GM19351 (cell line): ENCODE measurements around the gene GSTT2B.
"Not testable (repeated sequence)": the region's sequence is repeated elsewhere in the genome, so short reads cannot be mapped to it uniquely, and the experiment has no call there.

Experiments used
- ATAC-seq: cut with Tn5 transposase; IDR thresholded peaks from one replicate; pipeline ENCODE4 v1.9.1; 2021; ENCODE audit warnings: mild to moderate bottlenecking, moderate library complexity; ENCODE audit not compliant: unreplicated experiment

The GSTT2B gene

DNA sequence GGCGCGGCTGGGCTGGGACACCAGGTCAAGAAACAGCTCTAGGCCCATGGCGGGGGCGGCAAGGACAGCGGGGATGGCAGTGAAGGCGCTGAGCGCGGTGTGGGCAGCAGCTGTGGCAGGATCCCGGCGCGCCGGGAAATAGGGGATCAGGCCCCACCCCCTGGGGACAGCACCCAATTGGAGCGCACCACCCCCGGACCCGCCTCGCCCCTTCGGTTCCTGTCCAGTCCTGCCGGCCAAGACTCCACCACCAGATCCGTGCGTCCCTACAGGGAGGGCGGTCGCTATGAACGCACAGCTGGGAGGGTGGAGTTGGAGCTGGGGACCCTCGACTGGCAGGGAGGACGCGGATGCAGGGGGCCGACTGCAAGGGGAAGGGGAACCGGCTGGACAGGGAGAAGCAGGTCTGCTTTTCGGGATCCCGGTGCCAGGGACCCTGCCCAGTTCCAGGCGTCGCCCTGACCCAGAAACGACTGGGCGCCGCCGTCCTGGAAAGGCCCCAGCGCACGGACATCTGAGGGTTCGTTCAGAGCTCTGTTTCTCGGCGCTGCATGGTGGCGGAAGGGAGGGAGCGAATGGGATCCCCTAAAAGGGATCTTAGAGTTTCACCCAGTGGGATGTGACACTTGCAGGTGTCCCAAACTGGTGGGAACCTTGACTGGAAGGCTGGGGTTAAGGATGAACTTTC, at the start of gene GSTT2B:
GSTT2B (minus strand) TSS at position 112 of the 688 bp plus-strand sequence; CDS start at position 48, 64 bp downstream.
- ATAC-seq, result not testable (repeated sequence)

- no peak for ATAC-seq
Observed at GRCh38 chr22:24010018-24010391, 49.0 kb upstream of the GSTT2B start.

DNA sequence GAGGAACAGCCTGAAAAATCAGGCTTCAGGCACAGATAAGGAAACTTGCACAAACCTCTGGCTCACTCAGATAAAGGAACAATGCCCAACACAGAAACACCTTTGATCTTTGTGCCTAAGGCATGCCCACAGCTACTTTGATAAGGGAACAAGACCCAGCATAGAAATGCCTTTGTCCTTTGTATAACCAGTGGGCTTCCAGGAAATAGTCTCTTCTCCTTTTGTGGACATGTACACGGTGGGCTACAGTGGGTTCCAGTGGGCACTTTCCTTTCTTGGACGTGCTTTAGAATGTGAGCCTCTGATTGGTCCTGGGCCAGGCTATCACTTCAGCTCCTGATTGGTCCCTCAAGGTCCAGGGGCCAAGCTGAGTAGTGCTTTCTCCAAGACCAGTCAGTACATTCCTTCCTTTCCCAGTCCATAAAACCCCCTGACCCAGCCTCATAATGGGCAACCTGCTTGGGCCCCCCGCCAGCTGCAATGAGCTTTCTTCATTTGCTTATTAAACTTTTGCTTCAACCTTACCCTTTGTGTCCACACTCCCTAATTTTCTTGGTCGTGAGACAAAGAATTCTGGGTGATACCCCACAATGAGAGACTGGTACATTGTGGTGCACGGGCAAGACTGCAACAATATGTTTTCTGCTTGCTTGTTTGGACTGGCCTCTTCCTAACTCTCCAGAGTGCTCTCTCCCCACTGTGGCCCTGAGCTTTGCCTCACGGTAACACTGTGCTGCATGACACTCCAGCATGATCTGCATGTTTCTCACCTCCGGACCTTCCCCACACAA, 48.4 kb upstream of the GSTT2B start:
- ATAC-seq, result no peak

DNA sequence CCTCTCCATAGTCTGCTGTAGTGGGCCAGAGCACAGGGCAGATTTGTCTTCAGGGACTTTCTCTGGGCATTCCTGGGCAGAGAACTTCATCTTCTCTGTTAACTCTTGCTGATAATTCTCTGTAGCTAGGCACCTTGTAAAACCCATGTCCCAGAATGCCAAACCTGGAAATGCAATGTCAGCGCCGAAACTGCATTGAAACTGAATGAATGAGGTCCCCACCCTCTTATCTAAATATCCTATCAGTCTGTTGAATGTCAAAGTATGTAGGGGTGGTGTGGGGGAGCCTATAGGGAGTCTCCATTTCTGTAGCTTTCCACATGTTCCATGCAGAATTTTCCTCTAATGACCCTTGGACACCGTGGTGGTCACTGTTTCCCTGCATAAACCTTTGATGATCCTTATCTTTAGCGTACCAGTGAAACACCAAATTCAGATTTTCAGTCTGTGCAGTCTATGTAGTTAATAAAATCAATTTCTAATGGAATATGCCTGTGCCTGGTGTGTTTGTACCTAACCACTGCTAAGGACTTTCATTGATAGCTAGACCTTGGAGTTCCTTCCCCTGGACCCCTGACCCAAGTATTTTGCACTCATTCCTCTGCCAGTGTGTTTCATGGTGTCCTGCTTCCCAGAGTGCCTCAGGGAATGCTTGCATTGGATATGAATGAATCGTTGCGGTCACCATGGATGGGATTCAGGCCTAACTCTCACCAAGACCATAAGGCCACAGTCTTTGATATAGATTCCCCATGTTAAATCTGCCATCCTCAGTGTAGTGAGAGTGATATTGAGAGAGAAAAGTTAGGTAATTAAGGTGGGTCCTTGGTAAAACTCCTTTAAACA, 47.6 kb upstream of the GSTT2B start:
- ATAC-seq, result no peak

- ATAC-seq, result no peak
Observed at GRCh38 chr22:24008022-24008283, 47.0 kb upstream of the GSTT2B start.

DNA sequence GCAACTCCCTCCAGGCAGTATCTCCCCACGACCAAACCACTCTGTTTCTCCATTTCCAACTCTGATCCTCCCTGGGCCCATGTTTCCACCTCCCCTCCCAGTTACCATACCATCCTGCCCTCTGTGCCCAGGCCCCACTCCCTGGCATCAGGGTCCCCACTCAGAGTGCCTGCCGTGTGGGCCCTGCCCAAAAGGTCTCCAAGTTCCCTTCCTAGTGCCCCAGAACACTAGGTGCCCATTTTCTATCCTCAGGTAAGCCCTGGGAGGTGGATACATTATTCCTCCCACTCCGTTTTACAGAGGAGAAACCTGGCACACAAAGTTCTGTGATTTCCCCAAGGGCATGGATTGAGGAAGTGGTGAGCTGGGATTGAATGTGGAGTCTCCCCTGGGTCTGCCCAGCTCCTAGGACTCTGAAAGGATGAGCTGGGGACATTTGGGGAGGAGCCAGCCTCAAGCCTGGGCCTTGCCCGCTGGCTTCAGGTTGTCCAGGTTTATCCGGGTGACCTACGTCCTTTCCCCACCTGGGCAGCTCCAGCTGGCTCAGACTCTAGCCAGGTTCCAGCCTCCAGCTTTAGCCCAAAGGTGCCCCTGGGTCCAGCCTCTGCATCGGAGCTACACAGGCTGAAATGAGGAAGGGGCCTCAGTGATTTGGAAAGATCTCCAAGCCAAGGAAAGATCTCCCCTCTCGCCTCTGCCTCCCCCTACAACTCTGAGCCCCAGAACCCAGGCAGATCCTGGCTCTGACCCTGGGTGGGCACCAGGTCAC, 46.4 kb upstream of the GSTT2B start:
- no peak for ATAC-seq

DNA sequence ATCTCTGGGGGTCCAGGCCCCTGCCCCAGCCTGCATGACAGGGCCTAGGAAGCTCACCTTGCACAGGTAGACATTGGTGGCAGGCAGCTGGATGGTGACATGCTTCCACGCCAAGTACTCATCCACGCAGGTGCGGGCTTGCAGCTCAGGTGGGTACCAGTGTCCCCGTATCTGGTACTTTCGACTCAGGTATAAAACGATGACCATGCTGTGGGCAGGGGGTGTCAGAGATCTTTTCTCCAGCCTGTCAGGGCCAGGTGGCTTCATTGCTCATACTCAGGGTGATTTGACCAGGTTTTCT, 45.9 kb upstream of the GSTT2B start:
- ATAC-seq, result no peak

DNA sequence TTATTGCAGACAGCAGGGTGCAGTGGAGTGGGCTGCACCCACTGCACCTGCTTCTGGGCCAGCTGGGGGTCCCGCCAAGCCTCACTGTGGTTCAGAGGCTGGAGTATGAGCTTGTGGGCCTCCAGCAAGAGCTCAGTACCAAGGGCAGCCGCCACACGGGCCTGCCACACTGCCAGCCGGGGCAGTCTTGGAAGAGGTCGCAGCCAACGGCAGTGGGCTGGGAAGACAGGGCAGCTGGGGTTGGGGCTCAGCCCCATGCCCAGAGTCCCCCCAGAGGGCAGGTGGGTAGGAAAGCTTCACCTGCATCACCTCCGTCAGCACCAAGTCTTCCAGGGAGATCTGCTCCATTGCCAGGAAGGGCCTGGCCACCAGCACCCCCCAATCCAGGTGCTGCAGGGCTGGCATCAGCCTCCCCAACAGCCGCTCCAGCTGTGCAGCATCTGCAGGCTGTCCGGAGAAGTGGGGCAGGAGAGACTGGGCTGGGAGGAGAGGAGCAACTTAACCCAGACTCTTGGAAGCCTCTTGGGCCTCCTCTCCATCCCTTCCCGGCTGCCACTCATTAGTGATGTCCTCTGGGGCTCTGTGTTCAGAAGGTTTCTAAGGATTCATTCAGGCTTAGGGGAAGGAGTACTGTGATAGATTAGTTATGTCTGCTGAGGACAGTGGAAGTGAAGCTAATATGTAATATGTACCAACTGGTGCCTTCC, 45.4 kb upstream of the GSTT2B start:
- no peak for ATAC-seq

GRCh38 chr22:24005201-24005600, 44.2 kb upstream of the GSTT2B start, which contains the start of gene GSTT4:
Gene GSTT4, minus strand, starts transcription at chr22:24005453. Its CDS starts 97 bp downstream, at chr22:24005356.
- ATAC-seq, result no peak

DNA sequence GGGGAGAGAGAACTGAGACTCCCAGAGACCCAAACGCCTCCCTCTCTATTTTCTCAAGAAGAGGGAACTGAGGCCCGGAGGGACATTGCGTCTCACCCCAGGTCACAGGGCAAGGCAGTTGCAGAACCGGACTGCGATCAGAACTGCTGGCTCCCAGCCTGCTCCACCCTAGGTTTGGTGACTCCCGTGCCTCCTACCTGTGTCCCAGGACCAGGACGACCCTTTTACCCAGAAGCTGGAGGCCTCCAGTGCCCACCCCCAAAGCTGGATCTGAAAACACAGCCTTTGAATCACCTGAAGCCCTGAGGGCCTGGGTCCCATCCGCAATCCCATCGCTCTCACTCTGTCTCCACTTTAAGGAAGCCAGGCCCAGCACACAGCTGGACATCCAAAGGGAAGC, 42.9 kb upstream of the GSTT2B start:
- ATAC-seq, result no peak

- ATAC-seq, result no peak
Observed at GRCh38 chr22:24002851-24003250, 41.9 kb upstream of the GSTT2B start.

GRCh38 chr22:24002272-24002671, 41.3 kb upstream of the GSTT2B start:
- no peak for ATAC-seq

DNA sequence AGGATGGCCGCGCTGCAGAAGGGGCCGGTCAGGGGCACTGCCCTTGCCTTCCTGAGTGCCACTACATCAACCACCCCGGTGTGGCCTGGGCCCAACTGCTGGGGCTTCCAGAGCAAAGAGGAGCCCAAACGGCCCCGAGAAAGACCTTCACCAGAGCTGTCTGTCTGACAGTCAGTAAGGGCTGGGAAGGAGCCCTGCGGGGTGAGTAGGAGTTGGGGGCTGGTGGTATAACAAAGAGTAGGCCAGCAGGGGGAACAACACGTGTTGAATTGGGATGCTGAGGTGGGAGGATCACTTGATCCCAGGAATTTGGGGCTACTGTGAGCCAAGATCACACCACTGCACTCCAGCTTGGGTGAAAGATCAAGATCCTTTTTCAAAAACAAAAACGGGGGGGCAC, 40.3 kb upstream of the GSTT2B start:
- ATAC-seq, result no peak

DNA sequence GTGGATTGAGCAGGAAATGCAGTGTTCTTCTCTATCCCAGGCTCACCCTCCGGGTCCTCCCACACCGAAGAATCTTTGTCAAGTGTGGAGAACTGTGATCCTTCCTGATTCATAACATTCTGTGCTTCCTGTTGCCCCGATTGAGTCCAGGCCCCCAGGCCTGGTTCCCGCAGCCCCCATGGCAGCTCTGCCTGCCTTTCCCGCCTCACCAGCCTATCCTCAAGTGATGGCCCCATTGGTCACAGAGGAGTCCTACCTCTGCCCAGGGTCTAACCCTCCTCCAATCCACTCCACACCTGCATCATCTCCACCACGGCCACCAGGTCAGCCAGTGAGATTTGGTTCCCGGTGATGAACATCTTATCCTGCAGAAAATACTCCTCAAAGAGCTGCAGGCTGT, 38.8 kb upstream of the GSTT2B start:
- ATAC-seq, result not testable (repeated sequence)

- ATAC-seq, result no peak
Observed at GRCh38 chr22:23997092-23997491, 36.1 kb upstream of the GSTT2B start.

DNA sequence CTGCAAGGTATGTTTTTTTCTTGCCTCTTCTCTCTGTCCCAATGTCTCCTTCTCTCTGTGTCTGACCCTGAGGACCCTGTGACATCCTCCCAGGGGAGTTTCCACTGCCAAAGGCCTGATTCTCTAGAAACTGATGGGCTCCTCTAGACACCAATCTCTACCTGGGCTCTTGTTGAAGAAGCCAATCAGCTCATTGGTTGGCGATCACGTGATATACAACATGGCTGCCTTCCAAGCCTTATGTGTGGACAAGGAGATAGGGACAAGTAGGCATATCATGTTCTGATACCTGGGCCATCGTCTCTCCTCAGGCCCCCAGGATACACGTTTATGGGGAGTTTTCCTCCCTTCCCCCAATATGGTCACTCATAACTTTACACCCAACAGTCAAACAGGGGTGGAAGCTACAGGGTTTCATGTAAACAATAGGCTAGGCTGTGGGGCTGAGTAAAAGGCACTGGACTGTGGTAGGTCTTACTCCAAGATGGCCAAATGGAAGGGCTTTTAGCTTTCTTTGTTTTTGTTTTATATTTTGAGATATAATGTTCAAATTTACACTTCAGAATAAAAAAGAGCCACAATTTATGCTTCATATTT, 32.7 kb upstream of the GSTT2B start:
- ATAC-seq, result not testable (repeated sequence)

DNA sequence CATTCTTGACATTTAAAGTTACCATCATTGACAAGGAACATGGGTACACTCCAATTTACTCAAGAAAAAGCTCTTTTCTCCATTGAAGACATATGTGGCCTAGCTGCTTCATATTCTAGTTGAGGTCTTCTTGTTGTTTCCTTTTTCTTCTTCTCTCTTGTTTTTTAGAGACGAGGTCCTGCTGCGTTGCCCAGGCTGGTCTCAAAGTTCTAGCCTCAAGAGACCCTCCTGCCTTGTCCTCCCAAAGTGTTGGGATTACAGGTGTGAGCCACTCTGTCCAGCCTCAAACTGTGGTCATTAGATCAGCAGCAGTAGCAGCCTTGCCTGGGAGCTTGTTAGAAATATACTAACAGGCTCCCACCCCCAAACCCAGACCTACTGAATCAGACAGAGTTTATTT, 32.1 kb upstream of the GSTT2B start:
- ATAC-seq, result not testable (repeated sequence)

DNA sequence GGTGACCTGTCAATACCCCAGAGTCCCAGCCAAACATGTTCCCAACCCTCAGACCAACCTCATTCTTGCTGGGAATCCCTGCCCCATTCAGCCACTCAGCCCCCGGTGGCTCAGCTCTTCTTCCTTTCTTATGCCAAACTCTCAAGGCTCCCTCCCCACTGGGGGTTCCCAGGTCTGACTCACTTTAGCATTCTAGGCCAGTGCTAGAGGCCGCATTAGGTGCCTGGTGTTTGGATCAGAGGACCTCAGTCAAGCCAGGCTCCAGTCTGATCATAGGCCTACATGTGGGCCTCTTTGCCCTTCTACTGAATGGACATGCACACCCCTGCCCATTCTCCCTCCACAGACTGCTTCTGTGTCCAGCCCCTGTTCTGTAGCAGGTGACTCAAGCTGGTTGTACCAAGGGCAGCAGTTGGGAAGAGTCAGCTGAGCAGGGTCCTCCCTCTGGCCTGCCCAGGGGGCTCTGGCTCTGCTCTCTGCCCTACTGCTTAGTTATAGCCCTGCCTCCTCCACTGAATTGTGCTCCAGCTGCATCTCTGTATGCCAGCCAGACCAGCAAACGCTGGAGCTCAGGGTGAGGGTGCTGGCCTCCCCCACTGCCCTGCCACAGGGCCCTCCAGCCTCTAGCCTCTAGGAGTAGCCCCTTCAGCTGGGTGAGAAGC, 28.7 kb upstream of the GSTT2B start:
- ATAC-seq, result not testable (repeated sequence)

DNA sequence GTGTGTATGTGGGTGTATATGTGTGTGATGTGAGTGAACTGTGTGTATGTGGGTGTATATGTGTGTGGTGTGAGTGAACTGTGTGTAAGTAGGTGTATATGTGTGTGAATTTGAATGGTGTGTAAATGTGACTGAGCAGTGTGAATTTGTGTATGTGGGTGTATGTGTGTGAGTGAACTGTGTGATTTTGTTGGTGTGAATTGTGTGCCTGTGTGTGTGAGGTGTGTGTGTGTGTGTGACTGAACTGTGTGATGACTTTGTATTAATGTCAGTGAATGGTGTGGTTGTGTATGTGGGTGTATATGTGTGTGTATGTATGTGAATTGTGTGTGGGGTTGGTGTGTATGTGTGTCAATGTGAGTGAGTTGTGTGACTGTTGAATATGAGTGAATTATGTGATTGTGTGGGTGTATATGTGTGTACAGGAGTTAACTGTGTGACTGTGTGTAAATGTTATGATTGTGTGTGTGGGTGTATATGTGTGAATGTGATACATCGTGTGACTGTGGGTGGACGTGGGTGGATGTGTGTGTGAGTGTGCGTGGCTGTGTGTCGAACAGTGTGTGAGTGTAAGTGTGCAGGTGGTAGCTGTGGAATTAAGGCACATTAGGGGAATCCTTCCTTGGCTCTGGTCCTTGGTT, 25.7 kb upstream of the GSTT2B start:
- not testable (repeated sequence) for ATAC-seq
